Hepatocyte (in vitro differentiated cells): Measurements from ENCODE around the gene CLEC2B. TPM values are rescaled to one million over a fixed set of nuclear protein-coding genes. Genes with fewer than 3 reads are reported as not detected.

Experiments used
- DNase-seq: peaks from one replicate; pipeline ENCODE4 v3.0.0-alpha.2; 2016; ENCODE audit warnings: low spot score
- H2AFZ ChIP-seq: fragments of 200-600 bp; sonication (generic); 2 replicates; pipeline ENCODE4 v1.6.0; 2016; ENCODE audit warnings: antibody characterized with exemption, mild to moderate bottlenecking
- H3K27ac ChIP-seq: fragments of 200-600 bp; sonication (generic); 2 replicates; pipeline ENCODE4 v1.5.1; 2016; ENCODE audit warnings: mild to moderate bottlenecking
- H3K27me3 ChIP-seq: fragments of 200-600 bp; sonication (generic); 2 replicates; pipeline ENCODE4 v1.6.1; 2016
- H3K36me3 ChIP-seq: fragments of 200-600 bp; sonication (generic); replicated peaks from 2 replicates; pipeline ENCODE4 v1.5.1; 2016; ENCODE audit warnings: low read depth; ENCODE audit not compliant: insufficient read depth
- H3K4me1 ChIP-seq: fragments of 200-600 bp; sonication (generic); 2 replicates; pipeline ENCODE4 v1.5.1; 2016; ENCODE audit warnings: mild to moderate bottlenecking, moderate library complexity; ENCODE audit not compliant: insufficient read depth
- H3K4me2 ChIP-seq: fragments of 200-600 bp; sonication (generic); 2 replicates; pipeline ENCODE4 v1.6.0; 2016
- H3K4me3 ChIP-seq: fragments of 200-600 bp; sonication (generic); 2 replicates; pipeline ENCODE4 v1.5.1; 2016; ENCODE audit warnings: mild to moderate bottlenecking
- H3K79me2 ChIP-seq: fragments of 200-600 bp; sonication (generic); 2 replicates; pipeline ENCODE4 v1.6.0; 2017; ENCODE audit warnings: mild to moderate bottlenecking
- H3K9me2 ChIP-seq: fragments of 200-600 bp; sonication (generic); replicated peaks from 2 replicates; pipeline ENCODE4 v1.6.0; 2017; ENCODE audit warnings: mild to moderate bottlenecking; ENCODE audit not compliant: insufficient read depth
- H3K9me3 ChIP-seq: fragments of 200-600 bp; sonication (generic); 2 replicates; pipeline ENCODE4 v1.5.1; 2016; ENCODE audit warnings: low read depth, mild to moderate bottlenecking
- H4K20me1 ChIP-seq: fragments of 200-600 bp; sonication (generic); 2 replicates; pipeline ENCODE4 v1.6.0; 2016; ENCODE audit warnings: mild to moderate bottlenecking; ENCODE audit not compliant: insufficient read depth, poor library complexity, severe bottlenecking
- CTCF ChIP-seq: fragments of 200-600 bp; sonication (generic); IDR thresholded peaks from 2 replicates; pipeline ENCODE4 v1.5.1; 2016; ENCODE audit warnings: antibody characterized with exemption, mild to moderate bottlenecking; ENCODE audit not compliant: poor library complexity
- EZH2 ChIP-seq: fragments of 200-600 bp; sonication (generic); IDR thresholded peaks from 2 replicates; pipeline ENCODE4 v1.6.1; 2016; ENCODE audit warnings: antibody characterized with exemption, mild to moderate bottlenecking, borderline replicate concordance
- EZH2phosphoT487 ChIP-seq: fragments of 200-600 bp; sonication (generic); IDR thresholded peaks from one replicate; pipeline ENCODE4 v1.6.1; 2018; ENCODE audit warnings: antibody characterized with exemption, mild to moderate bottlenecking, low read depth, moderate library complexity; ENCODE audit not compliant: unreplicated experiment, severe bottlenecking
- WGBS: methylation state at CpG from one replicate; pipeline ENCODE4 v1.1.6; 2016; ENCODE audit warnings: low lambda C conversion rate; ENCODE audit errors: missing lambda C conversion rate; 5-methylcytosine and 5-hydroxymethylcytosine counted together
- polyA plus RNA-seq: library from polyadenylated mRNA; unstranded; fragments of >200 nt; fragmentation: Nextera tagmentation; extraction: Ambion mirVana; gene quantifications from 2 replicates; pipeline ENCODE4 v1.2.1, GENCODE V29; 2016
- total RNA-seq: library from RNA; depleted of rRNA; stranded (reverse); fragments of >200 nt; gene quantifications from 2 replicates; pipeline ENCODE4 v1.2.3, GENCODE V29; 2014

The CLEC2B gene
- total and polyA plus RNA-seq, 2 experiments from 2014 or later, result 4.9 to 5.7 TPM

GRCh38 chr12:9851927-9852326, 17.2 kb downstream of the CLEC2B start:
- no peak overlapping the region for H3K27ac ChIP-seq
- H3K79me2 ChIP-seq, result no peaks in the 10 kb centered on the region
- DNase-seq, result no peak
- H2AFZ ChIP-seq, result no peak overlapping the region
- no peaks in the 10 kb centered on the region for H3K9me2 ChIP-seq
- H3K4me3 ChIP-seq, result no peak overlapping the region
- 85% methylated on average over 2 of the region's 2 CpGs for WGBS
- H3K27me3 ChIP-seq, result no peaks in the 10 kb centered on the region
- no peaks in the 10 kb centered on the region for H3K36me3 ChIP-seq
- no peaks in the 10 kb centered on the region for H4K20me1 ChIP-seq
- TF ChIP-seq EZH2phosphoT487 (no peak), CTCF (no peak), EZH2 (no peak)
- no peak overlapping the region for H3K4me2 ChIP-seq
- no peaks in the 10 kb centered on the region for H3K4me1 ChIP-seq
- no peaks in the 10 kb centered on the region for H3K9me3 ChIP-seq

- H4K20me1 ChIP-seq, result no peaks in the 10 kb centered on the region
- H3K27me3 ChIP-seq, result no peaks in the 10 kb centered on the region
- DNase-seq, result no peak
- no peak overlapping the region for H3K4me3 ChIP-seq
- no peaks in the 10 kb centered on the region for H3K79me2 ChIP-seq
- H3K9me3 ChIP-seq, result no peaks in the 10 kb centered on the region
- H3K36me3 ChIP-seq, result no peaks in the 10 kb centered on the region
- H3K4me2 ChIP-seq, result no peak overlapping the region
- no peak overlapping the region for H3K27ac ChIP-seq
- WGBS, result 99% methylated on average over 5 of the region's 5 CpGs
- H3K9me2 ChIP-seq, result no peaks in the 10 kb centered on the region
- no peak overlapping the region for H2AFZ ChIP-seq
- no peaks in the 10 kb centered on the region for H3K4me1 ChIP-seq
- no peak for TF ChIP-seq EZH2phosphoT487
- no peak for TF ChIP-seq CTCF
- no peak for TF ChIP-seq EZH2
These were observed 18.1 kb downstream of the CLEC2B start for GRCh38 chr12:9851050-9851449.

GRCh38 chr12:9848899-9849298, 20.3 kb downstream of the CLEC2B start:
- 74% methylated on average over 5 of the region's 5 CpGs for WGBS
- H4K20me1 ChIP-seq, result no peaks in the 10 kb centered on the region
- no peak overlapping the region for H3K4me3 ChIP-seq
- no peaks in the 10 kb centered on the region for H3K36me3 ChIP-seq
- H3K79me2 ChIP-seq, result no peaks in the 10 kb centered on the region
- H3K4me2 ChIP-seq, result no peak overlapping the region
- no peak overlapping the region for H2AFZ ChIP-seq
- no peaks in the 10 kb centered on the region for H3K27me3 ChIP-seq
- no peaks in the 10 kb centered on the region for H3K9me3 ChIP-seq
- H3K27ac ChIP-seq, result no peak overlapping the region
- TF ChIP-seq EZH2 (no peak), CTCF (no peak), EZH2phosphoT487 (no peak)
- no peaks in the 10 kb centered on the region for H3K4me1 ChIP-seq
- no peak for DNase-seq
- no peaks in the 10 kb centered on the region for H3K9me2 ChIP-seq

- WGBS, result 83% methylated on average over 3 of the region's 3 CpGs
These were observed 25.7 kb downstream of the CLEC2B start for GRCh38 chr12:9843407-9843806.

More at GRCh38 chr12:9843407-9843806, 25.7 kb downstream of the CLEC2B start:
- Histone ChIP-seq H3K27ac (no peak overlapping the region), H3K27me3 (no peaks in the 10 kb centered on the region), H3K36me3 (no peaks in the 10 kb centered on the region), H2AFZ (no peak overlapping the region), H3K79me2 (no peaks in the 10 kb centered on the region), H3K4me3 (no peak overlapping the region), H4K20me1 (no peaks in the 10 kb centered on the region), H3K4me1 (no peaks in the 10 kb centered on the region), H3K4me2 (no peak overlapping the region), H3K9me3 (no peaks in the 10 kb centered on the region), H3K9me2 (no peaks in the 10 kb centered on the region)
- TF ChIP-seq EZH2 (no peak), EZH2phosphoT487 (no peak), CTCF (no peak)
- no peak for DNase-seq
